Stimulated activated CD8-positive, alpha-beta memory T cell treated with anti-CD3 and anti-CD28 coated beads, Interleukin-4, amount 100 ng/mL, for 4 hours (primary cell): ENCODE measurements around the gene ACIN1.
A peak's percentile ranks its signal among the peaks of the same experiment; 100 is the strongest.
"Not testable (repeated sequence)": the region's sequence is repeated elsewhere in the genome, so short reads cannot be mapped to it uniquely, and the experiment has no call there.

ENCODE experiments used
- DNase-seq, 2 donors: peaks; one replicate each; pipeline ENCODE4 v3.0.0-alpha.2; 2020; ENCODE audit warnings: low read depth in 2 of 2, low spot score in 1 of 2

The ACIN1 gene

DNA sequence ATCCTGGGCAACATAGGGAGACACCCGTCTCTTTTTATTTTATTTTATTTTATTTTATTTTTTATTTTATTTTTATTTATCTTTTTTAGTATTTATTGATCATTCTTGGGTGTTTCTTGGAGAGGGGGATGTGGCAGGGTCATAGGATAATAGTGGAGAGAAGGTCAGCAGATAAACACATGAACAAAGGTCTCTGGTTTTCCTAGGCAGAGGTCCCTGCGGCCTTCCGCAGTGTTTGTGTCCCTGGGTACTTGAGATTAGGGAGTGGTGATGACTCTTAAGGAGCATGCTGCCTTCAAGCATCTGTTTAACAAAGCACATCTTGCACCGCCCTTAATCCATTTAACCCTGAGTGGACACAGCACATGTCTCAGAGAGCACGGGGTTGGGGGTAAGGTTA, 12.7 kb upstream of the ACIN1 start:
- DNase-seq: not testable (repeated sequence)

DNA sequence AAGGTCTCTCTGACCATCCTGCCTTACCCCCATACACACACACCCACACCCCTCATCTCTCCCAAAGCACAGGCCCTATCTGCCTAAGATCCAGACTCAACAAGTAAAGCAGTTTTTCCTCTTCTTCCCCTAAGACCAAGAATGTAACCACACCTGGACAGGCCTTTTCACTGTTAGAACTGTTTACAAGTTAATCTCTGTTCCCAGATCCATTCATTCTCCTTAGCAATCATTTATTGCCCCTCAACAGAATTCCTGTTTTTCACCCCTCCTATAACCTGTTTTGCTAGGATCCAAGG, 11.8 kb upstream of the ACIN1 start:
- DNase-seq: no peak

DNA sequence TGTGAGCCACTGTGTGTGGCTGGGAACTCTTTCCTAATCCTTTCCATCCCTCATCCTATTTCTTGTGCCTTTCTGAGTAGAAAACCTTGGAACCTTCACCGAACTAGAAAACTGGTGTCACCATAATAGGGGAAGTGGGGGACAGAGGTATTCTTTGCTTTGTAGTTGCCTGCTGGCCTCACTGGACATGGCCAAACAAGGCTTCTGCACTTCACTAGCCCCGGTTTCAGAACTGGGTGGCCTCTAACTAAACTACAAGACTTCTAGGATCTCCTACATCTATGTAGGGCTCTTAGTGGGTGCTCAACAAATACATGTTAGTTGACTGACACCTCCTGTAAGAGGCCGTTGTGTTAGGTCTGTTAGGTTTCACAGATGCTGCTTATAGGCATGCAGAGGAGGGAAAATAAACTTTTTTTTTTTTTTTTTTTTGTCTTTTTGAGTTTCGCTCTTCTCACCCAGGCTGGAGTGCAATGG, 10.4 kb upstream of the ACIN1 start:
- DNase-seq: no peak

DNA sequence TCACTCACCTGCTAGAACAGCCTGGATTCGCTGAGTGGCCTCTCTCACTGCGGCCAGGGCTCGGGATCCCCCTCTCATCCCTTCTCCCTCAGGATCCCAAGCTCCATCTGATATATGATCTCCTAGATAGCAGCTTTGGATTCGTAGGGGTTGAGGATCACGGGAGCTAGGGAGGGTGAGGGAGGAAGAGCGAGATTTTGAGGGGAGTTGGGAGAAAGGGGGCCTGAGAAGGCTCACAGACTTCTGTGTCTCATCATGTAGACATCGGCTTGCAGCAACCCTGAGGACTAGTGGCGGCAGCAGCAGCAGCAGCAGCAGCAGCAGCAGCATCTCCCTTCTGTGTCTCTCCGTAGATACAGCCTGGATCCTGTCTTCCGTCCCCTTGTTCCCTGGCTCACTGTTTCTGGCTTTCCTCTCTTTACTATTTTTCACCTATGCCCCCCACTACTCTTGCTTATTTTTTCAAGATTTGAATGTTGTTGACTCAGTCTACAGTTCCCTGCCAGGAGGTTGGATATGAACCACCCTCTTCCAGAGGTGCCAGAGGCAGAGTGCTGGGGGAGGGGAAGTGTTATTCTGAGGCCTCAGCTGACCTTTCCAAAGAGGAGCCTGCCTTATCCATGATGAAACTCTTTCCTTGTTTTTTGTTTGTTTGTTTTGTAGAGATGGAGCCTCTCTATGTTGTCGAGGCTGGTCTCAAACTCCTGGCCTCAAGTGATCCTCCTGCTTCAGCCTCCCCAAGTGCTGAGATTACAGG, 9.8 kb upstream of the ACIN1 start, which contains the start of gene CIROP:
CIROP (minus strand) TSS at position 399 of the 757 bp plus-strand sequence; CDS start at position 330, 69 bp downstream.
- DNase-seq: no peak

DNA sequence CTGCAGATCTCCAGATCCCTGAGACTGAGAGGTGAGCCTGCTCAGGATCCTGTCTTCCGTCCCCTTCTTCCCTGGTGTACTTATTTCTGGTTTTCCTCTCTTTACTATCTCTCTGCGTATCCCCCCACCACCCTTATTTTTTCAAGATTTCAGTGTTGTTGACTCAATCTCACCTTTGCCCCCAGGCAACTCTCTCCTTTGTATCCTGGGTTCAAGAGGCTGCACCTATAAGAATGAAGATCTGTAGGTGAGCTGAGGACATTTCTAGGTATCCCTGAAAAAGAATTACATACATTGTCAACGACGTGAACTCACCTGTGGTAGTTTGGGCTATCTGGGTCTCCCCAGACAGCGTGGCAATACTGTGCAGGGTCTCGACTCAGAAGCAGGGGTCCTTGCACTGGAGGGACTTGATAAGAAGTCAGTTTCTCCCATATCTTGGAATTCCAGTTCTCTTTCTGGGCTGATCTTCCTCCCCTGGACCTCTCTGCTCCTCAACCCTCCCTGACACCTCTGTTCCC, 9.2 kb upstream of the ACIN1 start:
- no peak for DNase-seq

DNA sequence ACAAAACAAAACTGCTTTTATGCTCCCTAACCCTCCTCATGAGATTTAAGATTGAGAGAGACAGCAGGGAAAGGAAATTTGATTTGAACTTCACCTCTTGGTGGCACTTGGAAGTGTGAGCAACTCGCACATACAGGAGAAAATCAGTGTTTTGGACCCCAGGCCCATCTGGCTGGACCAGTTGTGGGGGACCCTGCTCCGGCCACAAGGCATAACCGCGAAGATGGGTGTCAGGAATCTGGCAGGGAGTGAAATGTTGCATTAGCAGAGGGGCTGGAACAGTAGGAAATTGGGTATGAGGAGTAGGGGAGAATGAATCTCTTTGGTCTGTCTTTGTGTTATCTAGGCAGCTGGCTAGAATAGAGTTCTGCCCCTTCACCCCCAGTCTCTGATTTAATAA, 8.6 kb upstream of the ACIN1 start:
- no peak for DNase-seq

DNA sequence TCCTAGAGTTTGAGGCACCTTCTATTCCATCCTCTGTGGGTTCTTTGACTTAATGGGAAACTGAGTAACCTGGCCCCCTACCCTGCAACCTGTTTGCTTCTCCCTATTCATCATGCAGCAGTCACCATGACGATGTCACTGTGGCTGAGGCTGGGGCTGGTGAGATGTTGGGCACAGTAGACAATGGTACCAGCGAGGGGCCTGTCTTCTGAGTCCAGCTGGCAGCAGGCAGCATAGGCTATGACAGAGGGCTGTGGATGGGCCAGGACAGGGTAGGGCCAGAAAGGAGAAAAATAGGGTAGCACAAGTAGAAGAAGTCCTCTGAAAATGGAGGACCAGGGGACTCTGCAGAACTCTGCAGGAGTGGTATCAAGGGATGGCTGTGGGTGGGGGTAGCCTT, 7.9 kb upstream of the ACIN1 start:
- no peak for DNase-seq

DNA sequence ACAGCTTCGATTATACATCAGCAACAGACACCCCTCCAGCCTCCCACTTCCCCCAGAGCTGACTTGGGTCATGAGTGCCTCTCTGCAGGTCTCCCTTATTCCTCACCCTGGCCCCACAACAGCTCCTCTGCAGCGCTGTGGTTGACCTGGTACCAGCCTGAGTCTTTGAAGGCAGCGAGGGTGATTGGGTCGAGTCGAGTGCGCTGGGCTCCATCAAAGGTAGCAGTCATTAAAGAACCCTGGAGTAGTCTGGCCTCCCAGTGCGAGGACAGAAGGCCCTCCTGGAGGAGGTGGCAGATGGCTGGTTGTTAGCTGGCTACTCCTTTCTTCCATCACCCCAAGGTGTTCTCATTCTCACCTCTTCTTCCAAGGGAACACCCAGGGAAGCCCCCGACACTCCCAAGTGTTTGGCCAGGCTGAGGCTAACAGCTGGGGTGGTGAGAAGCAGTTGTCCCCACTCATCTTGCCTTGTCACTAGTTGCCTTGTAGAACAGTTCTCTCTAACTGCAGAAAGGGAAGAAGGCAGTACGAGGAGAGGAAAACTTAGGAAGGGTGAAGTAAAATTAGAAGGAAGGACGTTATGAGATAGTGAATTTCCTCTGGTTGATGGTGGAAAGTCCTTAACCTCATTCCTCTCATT, 7.2 kb upstream of the ACIN1 start:
- no peak for DNase-seq

DNA sequence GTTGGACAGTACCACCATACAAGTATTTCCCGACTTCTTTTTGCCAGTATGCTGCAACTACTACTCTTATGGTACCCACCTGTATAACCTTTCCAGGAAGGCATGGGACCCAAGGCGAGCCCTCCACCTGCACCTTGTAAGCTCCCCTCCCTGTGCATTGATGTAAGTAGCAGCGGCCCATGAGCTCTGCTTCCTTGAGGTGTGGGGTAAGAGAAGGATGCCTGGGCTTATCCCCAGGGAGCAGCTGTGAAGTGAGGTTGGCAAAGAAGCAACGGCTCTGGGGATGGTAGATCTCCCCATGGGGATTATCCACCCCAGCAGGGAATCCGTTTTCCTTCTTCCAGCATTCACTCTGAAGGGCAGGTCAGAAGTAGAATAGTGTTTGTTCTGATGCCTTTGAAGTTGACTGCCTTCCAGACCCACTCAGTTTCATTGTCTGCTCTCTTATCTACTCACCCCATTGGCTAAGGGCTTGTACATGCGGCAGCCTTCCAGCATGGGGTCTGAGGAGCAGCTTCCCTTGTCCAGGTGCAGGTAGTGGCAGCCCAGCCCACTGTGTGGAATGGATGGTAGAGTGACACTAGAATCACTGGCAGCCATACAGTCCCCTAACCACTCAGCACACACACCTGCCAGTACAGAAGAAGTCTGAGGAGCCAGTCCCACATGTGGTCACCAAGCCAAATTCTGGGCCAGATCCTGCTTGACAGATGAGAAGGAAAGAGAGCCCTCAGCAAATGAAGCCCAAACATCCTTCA, 6.5 kb upstream of the ACIN1 start:
- no peak for DNase-seq

DNA sequence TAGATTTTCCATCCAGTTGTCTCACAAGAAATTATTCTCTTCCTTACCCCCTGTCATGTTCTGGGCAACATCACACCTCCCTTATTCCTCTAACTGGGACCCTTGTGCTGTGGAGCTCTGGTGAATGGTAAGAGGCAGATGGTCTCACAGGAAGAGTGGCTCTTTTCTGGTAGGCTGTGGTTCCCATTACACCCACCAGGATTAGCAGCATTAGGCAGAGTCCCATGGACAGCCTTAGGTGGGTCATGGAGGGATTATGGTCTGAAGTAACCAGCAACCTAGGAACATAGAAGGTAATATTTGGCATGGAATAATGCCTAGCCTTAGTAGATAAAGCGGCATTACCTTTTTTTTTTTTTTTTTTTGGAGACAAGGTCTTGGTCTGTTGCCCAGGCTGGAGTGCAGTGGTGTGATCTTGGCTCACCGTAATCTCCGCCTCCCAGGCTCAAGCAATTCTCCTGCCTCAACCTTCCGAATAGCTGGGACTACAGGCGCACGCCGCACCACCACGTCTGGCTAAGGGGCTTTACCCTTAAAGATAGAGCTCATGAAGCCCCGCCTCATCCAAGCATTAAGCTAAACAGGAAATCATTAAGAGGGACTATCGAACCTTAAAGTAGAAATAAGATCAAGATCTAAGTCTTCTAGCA, 4.4 kb upstream of the ACIN1 start:
- no peak for DNase-seq

DNA sequence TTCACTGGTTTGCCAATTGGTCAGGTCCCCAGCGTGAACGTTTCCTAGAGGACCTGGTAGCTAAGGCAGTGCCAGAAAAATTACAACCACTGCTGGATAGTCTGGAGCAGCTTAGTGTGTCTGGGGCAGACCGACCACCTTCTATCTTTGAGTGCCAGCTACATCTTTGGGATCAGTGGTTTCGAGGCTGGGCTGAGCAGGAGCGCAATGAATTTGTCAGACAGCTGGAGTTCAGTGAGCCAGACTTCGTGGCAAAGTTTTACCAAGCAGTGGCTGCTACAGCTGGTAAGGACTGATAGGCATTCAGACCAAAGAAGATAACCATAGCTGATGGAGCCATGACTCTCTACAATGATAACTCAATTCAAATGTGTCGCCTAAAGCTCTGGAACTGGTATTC, 2.9 kb upstream of the ACIN1 start:
- DNase-seq: no peak

DNA sequence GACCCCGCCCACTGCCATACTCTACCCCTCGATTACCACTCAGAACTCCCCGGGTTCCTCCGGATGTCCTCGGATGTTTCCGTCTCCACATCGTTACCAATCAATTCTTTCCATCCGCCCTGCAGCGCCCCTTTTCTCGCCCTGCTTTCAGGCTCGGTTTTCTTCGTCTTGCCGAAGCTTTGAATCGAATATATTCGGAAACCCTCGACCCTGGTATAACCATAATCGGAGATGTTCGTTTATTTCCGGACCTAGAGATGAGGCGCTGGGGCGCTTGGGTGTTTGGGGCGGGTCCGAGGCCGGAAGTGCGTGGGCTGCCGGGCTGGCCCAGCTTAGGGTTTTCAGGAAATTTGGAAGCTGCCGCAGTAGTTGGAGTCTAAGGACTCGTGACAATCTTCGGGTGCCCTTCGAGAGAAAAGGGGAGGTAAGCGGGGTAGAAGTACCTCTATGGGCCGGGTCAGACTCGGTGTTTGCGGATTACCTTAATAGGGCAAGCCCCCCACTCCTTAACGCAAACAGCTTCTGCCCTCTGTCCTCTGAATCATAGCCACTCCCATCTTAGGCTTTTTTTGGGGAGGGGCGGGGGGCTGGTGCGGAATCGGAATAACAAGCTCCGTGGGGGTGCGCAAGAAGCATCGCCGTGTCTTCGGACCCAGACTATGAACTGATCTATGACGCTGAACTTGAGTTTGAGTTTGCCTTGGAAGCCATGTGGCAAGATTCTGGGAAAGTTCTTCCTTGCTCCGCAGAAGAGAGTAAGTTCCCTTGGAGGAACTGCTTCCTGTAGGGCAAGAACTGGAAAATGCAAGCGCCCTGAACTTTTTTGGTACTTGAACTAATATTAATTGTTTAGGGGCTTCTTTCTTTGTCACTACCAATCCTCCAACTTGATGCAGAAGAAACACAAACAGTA, 516 bp upstream of the ACIN1 start, which contains the start of gene C14orf119:
C14orf119 (plus strand) TSS at position 310 of the 913 bp plus-strand sequence. CDS start 2,154 bp downstream, outside the sequence.
- DNase-seq: peak in 1 of 2 donors; percentile 99

DNA sequence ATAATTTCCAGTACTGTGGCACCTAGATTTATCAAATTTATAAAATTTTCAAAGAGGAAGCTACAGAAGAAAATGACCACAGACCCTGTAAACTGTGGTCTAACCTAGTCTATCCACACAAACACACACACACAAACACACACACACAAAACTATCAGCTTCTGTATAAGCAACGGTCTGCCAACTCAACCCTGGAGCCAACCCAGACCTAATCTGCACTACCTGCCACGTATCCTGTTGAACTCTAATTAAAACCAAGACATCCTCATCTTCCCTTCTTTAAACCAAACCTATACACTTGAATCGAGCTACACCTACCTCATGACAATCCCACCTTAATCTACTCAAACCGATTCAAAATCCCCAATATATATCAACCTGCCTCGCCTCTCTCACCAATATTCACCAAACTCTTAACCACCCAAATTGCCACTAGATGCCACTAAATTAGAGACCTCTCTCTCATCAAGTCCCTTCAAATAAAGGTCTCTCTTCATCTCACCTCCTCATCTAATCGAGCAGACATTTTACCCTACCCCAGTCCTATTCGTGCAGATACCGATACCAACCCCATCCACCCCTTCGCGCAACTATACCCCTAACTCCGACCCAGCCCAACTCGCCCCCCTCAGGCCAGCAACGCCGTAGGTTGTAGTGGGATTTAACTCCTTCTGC, 808 bp downstream of the ACIN1 start:
- DNase-seq: peak in 1 of 2 donors; percentile 47

DNA sequence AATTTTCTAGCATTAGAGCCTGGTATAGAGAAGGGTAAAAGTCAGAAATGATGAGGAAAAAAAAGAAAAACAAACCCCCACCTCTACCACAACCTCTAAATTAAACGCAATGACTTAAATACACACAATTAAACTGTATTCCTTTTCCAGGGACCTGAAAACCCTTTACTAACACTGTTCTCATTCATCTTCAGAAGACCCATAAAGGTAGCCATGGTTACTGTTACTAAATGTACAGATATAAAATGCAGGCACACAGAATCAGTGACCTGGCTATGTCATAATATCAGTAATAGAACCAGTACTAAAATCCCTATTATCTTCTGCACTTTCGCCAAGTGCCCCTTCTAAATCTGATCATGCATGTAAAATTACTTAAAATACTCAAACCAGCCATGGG, 1.4 kb downstream of the ACIN1 start:
- no peak for DNase-seq

DNA sequence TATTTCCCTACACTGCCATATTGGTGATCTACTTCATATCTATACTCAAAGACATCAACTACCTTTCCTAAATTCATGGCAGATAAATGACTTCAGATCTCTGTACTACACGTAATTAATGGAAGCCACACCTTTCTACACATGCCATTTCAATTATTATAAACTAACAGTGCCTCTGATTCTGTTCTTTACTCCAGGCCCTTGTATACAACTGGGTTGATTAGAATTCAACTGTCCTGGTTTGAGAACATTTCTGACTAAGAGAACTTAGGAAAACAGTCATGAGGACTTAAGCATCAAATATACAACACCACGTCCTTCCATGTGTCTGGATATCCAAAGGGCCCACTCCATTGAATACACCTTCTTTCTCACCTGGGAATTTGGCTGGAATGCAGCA, 1.8 kb downstream of the ACIN1 start:
- DNase-seq: no peak

DNA sequence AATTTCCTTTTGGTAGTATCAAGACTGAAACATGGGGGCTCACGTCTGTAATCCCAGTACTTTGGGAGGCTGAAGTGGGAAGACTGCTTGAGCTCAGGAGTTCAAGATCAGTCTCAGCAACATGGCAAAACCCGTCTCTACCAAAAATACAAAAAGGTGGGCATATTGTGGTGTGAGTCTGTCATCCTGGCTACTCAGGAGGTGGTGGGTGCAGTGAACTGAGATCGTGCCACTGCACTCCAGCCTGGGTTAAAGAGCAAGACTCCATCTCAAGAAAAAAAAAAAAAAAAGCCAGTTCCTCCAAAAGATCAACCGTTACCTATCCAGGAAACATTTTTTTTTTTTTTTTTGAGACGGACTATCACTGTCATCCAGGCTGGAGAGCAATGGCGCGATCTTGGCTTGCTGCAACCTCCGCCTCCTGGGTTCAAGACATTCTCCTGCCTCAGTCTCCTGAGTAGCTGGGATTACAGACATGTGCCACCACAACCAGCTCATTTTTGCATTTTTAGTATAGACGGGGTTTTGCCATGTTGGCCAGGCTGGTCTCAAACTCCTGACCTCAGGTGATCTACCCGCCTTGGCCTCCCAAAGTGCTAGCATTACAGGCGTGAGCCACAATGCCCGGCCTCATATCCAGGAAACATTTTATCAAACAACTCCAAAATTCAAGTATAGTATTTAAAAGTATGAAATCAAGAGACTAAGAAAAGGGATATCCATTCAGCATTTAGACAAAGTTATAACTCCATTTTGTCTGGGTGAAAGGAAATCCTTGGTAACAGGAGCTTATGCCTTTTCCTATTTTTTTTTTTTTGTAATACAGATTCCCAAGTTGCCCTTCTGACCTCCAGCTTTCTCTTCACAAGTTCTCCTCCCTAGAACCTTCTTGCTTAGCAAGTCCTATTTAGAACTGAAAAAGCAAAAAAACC, 3.4 kb downstream of the ACIN1 start:
- no peak for DNase-seq

DNA sequence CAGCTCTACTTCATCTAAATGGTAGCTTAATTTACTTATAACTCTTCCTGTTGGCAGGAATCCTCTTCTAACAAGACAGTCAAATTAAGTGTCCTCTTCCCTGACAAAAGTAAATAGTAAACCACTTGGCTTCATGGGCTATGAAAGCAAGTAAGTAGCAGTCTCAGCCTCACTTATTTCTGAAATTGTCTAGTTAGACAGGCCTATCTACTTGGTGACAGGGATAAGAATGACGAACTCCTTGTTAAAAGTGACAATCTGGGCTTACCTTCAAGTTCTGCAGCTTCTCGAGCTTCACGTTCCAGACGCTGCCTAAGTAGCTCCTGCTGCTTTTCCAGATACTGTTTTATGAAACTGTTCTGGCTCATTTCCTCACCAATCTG, 4.7 kb downstream of the ACIN1 start:
- no peak for DNase-seq

DNA sequence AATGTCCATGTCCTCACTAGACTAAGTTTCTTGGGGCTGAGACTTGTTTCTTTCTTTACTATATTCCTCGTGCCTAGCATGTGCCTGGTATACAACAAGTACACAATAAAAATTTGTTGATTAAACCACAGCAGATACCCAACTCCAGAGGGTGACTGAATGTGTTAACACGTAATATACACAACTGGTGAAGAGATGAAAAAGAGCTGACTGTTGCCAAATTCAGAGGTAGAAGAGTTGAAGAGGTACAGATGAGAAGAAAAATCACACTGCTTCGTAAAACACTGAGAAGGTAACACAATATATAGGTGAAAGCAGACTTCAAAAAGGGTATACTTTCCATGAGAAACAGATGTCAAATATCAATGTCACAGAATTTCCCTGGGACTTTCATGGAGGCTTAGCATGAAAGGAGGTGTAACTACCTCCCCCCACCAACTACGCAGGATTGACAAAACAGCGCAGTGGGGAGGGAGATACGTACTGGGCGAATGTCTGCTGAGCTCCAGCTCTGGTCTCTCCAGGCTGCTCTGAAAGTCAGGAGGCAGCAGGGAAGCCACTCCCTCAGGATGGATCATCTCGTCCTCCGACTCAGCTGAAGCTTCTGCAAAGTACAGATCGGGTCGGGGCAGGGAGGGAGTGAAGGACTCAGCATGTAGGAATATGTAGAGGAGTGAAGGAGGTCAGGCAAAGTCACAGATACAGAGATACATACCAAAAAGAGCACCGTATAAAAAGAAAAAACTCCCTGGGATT, 5.3 kb downstream of the ACIN1 start:
- no peak for DNase-seq
